H1 (cell line): ENCODE data around the gene NFKB1. TPM values are rescaled to one million over a fixed set of nuclear protein-coding genes. Genes with fewer than 3 reads are reported as not detected.

ENCODE experiments used
- CTCF ChIA-PET: fragments of 300-600 bp; sonication (Branson Sonifier 250); formaldehyde crosslinking; loops from one replicate; lab custom pipeline; 2021; ENCODE audit not compliant: partially characterized antibody; lab: Charles Lee
- POLR2A ChIA-PET: fragments of 300-600 bp; sonication (Branson Sonifier 250); formaldehyde crosslinking; loops from one replicate; lab custom pipeline; 2021; ENCODE audit warnings: inconsistent platforms; ENCODE audit not compliant: partially characterized antibody; lab: Charles Lee
- DNase-seq, 2 experiments: peaks; one replicate each; pipeline versions ENCODE4 v3.0.0 to v3.0.0-alpha.2; 2010 to 2022; ENCODE audit warnings: low spot score in 2 of 2, low read depth in 1 of 2, mixed read lengths in 1 of 2
- FAIRE-seq: peaks from 2 replicates; lab custom pipeline; 2011; peaks lifted over from hg19 to GRCh38; lab: Jason Lieb, UNC
- H2AFZ ChIP-seq: 2 replicates; pipeline ENCODE4 v1.8.1; 2012; ENCODE audit warnings: low read length, inconsistent platforms
- H2AK5ac ChIP-seq: 2 replicates; pipeline ENCODE4 v1.6.1; 2013; ENCODE audit warnings: low read depth, low read length
- H2BK120ac ChIP-seq: replicated peaks from 2 replicates; pipeline ENCODE3; 2013; ENCODE audit warnings: low read depth, low read length, inconsistent platforms
- H2BK12ac ChIP-seq: 2 replicates; pipeline ENCODE4 v1.6.1; 2013; ENCODE audit warnings: low read depth, low read length
- H2BK15ac ChIP-seq: 2 replicates; pipeline ENCODE4 v1.6.1; 2013; ENCODE audit warnings: low read length
- H2BK20ac ChIP-seq: 2 replicates; pipeline ENCODE4 v1.6.1; 2013; ENCODE audit warnings: low read length
- H2BK5ac ChIP-seq: 2 replicates; pipeline ENCODE4 v1.6.1; 2013; ENCODE audit warnings: low read depth, low read length
- H3K14ac ChIP-seq: 2 replicates; pipeline ENCODE4 v1.6.1; 2013; ENCODE audit warnings: inconsistent platforms; ENCODE audit not compliant: insufficient read length
- H3K18ac ChIP-seq: 2 replicates; pipeline ENCODE4 v1.6.1; 2013; ENCODE audit warnings: low read length; ENCODE audit errors: extremely low read depth
- H3K23ac ChIP-seq: 2 replicates; pipeline ENCODE4 v1.6.1; 2013; ENCODE audit warnings: inconsistent platforms; ENCODE audit not compliant: insufficient read length
- H3K23me2 ChIP-seq: 2 replicates; pipeline ENCODE4 v1.6.1; 2013; ENCODE audit warnings: low read depth, low read length
- H3K27ac ChIP-seq: 2 replicates; pipeline ENCODE4 v1.6.1; 2011; ENCODE audit warnings: low read depth, low read length, inconsistent platforms
- H3K27me3 ChIP-seq, 4 experiments: replicated peaks in 1 of 4; 1 replicate in 1 of 4; 2 replicates in 3 of 4; pipeline versions ENCODE4 v1.6.1 to v1.8.1; 2011 to 2013; ENCODE audit warnings: low read length in 3 of 4, mild to moderate bottlenecking in 3 of 4, inconsistent platforms in 2 of 4, mixed read lengths in 2 of 4, moderate library complexity in 1 of 4; ENCODE audit not compliant: control insufficient read depth in 3 of 4, insufficient read depth in 3 of 4; ENCODE audit errors: extremely low read depth in 1 of 4
- H3K36me3 ChIP-seq, 4 experiments: 2 replicates each; pipeline versions ENCODE4 v1.6.1 to v1.8.1; 2011 to 2013; ENCODE audit warnings: mild to moderate bottlenecking in 4 of 4, low read length in 3 of 4, moderate library complexity in 2 of 4, control low read depth in 1 of 4, inconsistent platforms in 1 of 4; ENCODE audit not compliant: insufficient read depth in 4 of 4, control insufficient read depth in 2 of 4
- H3K4ac ChIP-seq: replicated peaks from 2 replicates; pipeline ENCODE3; 2013; ENCODE audit warnings: low read length, low read depth, mixed read lengths, inconsistent platforms; ENCODE audit not compliant: insufficient read length
- H3K4me1 ChIP-seq, 4 experiments: replicated peaks in 1 of 4; 1 replicate in 1 of 4; 2 replicates in 3 of 4; pipeline versions ENCODE4 v1.6.1 to v1.8.1; 2011 to 2013; ENCODE audit warnings: low read length in 3 of 4, inconsistent platforms in 2 of 4, mixed read lengths in 1 of 4; ENCODE audit not compliant: insufficient read depth in 4 of 4, control insufficient read depth in 3 of 4
- H3K4me2 ChIP-seq, 2 experiments: 2 replicates each; pipeline versions ENCODE4 v1.6.1 to v1.8.1; 2011 to 2013; ENCODE audit warnings: low read depth in 2 of 2, low read length in 2 of 2, control low read depth in 1 of 2, inconsistent platforms in 1 of 2, mild to moderate bottlenecking in 1 of 2; ENCODE audit not compliant: insufficient read depth in 1 of 2
- H3K4me3 ChIP-seq, 4 experiments: fragments of 200-600, 300-600 bp in 1 of 4; sonication (generic), shearing (Covaris generic), sonication (Bioruptor Twin) in 1 of 4; 2 replicates each; pipeline versions ENCODE4 v1.5.1 to v1.8.1; 2011 to 2016; ENCODE audit warnings: low read length in 4 of 4, low read depth in 3 of 4, control low read depth in 2 of 4, inconsistent platforms in 2 of 4, mild to moderate bottlenecking in 2 of 4, mixed read lengths in 1 of 4, moderate library complexity in 1 of 4; ENCODE audit not compliant: insufficient read depth in 2 of 4; ENCODE audit errors: extremely low read depth in 1 of 4
- H3K56ac ChIP-seq: replicated peaks from 2 replicates; pipeline ENCODE3; 2013; ENCODE audit warnings: low read depth, mild to moderate bottlenecking, mixed read lengths, low read length, inconsistent platforms; ENCODE audit not compliant: insufficient read length
- H3K79me1 ChIP-seq: 2 replicates; pipeline ENCODE4 v1.6.1; 2013; ENCODE audit warnings: low read depth, low read length, control low read depth
- H3K79me2 ChIP-seq, 2 experiments: 2 replicates each; pipeline versions ENCODE4 v1.6.1 to v1.8.1; 2012 to 2013; ENCODE audit warnings: low read length in 2 of 2, mild to moderate bottlenecking in 2 of 2, inconsistent platforms in 1 of 2; ENCODE audit not compliant: insufficient read depth in 2 of 2, control insufficient read depth in 1 of 2
- H3K9ac ChIP-seq, 4 experiments: replicated peaks in 1 of 4; 1 replicate in 1 of 4; 2 replicates in 3 of 4; pipeline versions ENCODE4 v1.6.1 to v1.8.1; 2011 to 2013; ENCODE audit warnings: low read depth in 3 of 4, low read length in 3 of 4, control low read depth in 2 of 4, mild to moderate bottlenecking in 2 of 4, moderate library complexity in 2 of 4, inconsistent platforms in 1 of 4; ENCODE audit errors: extremely low read depth in 1 of 4
- H3K9me3 ChIP-seq, 2 experiments: 2 replicates each; pipeline versions ENCODE4 v1.6.1 to v1.8.1; 2012 to 2013; ENCODE audit warnings: mild to moderate bottlenecking in 2 of 2, moderate library complexity in 2 of 2, control low read depth in 1 of 2, inconsistent platforms in 1 of 2, low read depth in 1 of 2, low read length in 1 of 2, mixed read lengths in 1 of 2; ENCODE audit not compliant: insufficient read depth in 2 of 2
- H4K20me1 ChIP-seq, 2 experiments: replicated peaks in 1 of 2; 2 replicates each; pipeline versions ENCODE3 to v1.8.1; 2011 to 2013; ENCODE audit warnings: inconsistent platforms in 2 of 2, low read length in 2 of 2, mild to moderate bottlenecking in 1 of 2; ENCODE audit not compliant: insufficient read depth in 2 of 2, control insufficient read depth in 1 of 2
- H4K5ac ChIP-seq: 2 replicates; pipeline ENCODE4 v1.6.1; 2013; ENCODE audit warnings: low read length, low read depth, mixed read lengths, inconsistent platforms; ENCODE audit not compliant: insufficient read length
- H4K8ac ChIP-seq: 2 replicates; pipeline ENCODE4 v1.8.0; 2013; ENCODE audit warnings: mild to moderate bottlenecking, moderate library complexity, low read length, inconsistent platforms; ENCODE audit not compliant: insufficient read depth; ENCODE audit errors: extremely low read depth
- H4K91ac ChIP-seq: replicated peaks from 2 replicates; pipeline ENCODE3; 2013; ENCODE audit warnings: low read length, mixed read lengths, inconsistent platforms; ENCODE audit not compliant: insufficient read length
- BRCA1 ChIP-seq: IDR thresholded peaks from 2 replicates; pipeline ENCODE4 v1.6.1; 2012; ENCODE audit warnings: low read depth, low read length, improper control_type of control experiment
- CBX5 ChIP-seq: fragments of 300-800, 300-1000 bp; sonication (generic); IDR thresholded peaks from 2 replicates; pipeline ENCODE4 v1.7.1; 2016; ENCODE audit warnings: antibody characterized with exemption, low read length, low read depth
- CHD1 ChIP-seq: IDR thresholded peaks from 2 replicates; pipeline ENCODE4 v1.6.1; 2012; ENCODE audit warnings: low read depth, low read length, improper control_type of control experiment
- CREB1 ChIP-seq: IDR thresholded peaks from 2 replicates; pipeline ENCODE4 v1.6.1; 2012; ENCODE audit warnings: inconsistent platforms
- KDM1A ChIP-seq: fragments of 200-600, 300-600 bp; sonication (generic); IDR thresholded peaks from 2 replicates; pipeline ENCODE4 v1.7.1; 2016; ENCODE audit warnings: mild to moderate bottlenecking, low read length, borderline replicate concordance
- NANOG ChIP-seq: IDR thresholded peaks from 2 replicates; pipeline ENCODE4 v1.6.1; 2011; ENCODE audit warnings: low read length, low read depth, mild to moderate bottlenecking, inconsistent platforms; ENCODE audit not compliant: insufficient read depth, poor library complexity, severe bottlenecking
- SAP30 ChIP-seq: fragments of 300-600 bp; sonication (generic); IDR thresholded peaks from 2 replicates; pipeline ENCODE4 v1.7.1; 2012; ENCODE audit warnings: low read length, moderate library complexity, mild to moderate bottlenecking, inconsistent platforms; ENCODE audit not compliant: insufficient read depth, insufficient replicate concordance
- SIN3A ChIP-seq, 2 experiments: IDR thresholded peaks in 1 of 2; conservative IDR thresholded peaks in 1 of 2; 2 replicates each; pipeline ENCODE4 v1.6.1; 2011 to 2012; ENCODE audit warnings: low read length in 2 of 2, improper control_type of control experiment in 1 of 2, low read depth in 1 of 2, mild to moderate bottlenecking in 1 of 2
- SIRT6 ChIP-seq: IDR thresholded peaks from one replicate; pipeline ENCODE4 v1.7.1; 2012; ENCODE audit warnings: low read length, inconsistent platforms
- SP1 ChIP-seq: IDR thresholded peaks from 2 replicates; pipeline ENCODE4 v1.6.1; 2011; ENCODE audit warnings: low read depth, low read length
- TAF7 ChIP-seq: optimal IDR thresholded peaks from 2 replicates; pipeline ENCODE3; 2011; ENCODE audit warnings: low read depth, mild to moderate bottlenecking, inconsistent platforms, low read length, moderate library complexity, borderline replicate concordance
- TBP ChIP-seq: IDR thresholded peaks from 2 replicates; pipeline ENCODE4 v1.6.1; 2011; ENCODE audit warnings: low read depth, low read length, improper control_type of control experiment
- USF2 ChIP-seq: IDR thresholded peaks from 2 replicates; pipeline ENCODE4 v1.6.1; 2011; ENCODE audit warnings: low read length, improper control_type of control experiment
- YY1 ChIP-seq: IDR thresholded peaks from 2 replicates; pipeline ENCODE4 v1.6.1; 2011; ENCODE audit warnings: low read depth, mild to moderate bottlenecking, low read length
- WGBS, 2 experiments: shearing (Covaris generic) in 1 of 2; methylation state at CpG; one replicate each; pipeline versions ENCODE4 v1.1.6 to v1.1.7; 2013 to 2015; ENCODE audit warnings: low lambda C conversion rate in 2 of 2, mixed read lengths in 2 of 2, inconsistent platforms in 1 of 2, low coverage in 1 of 2, missing lambda C conversion rate in 1 of 2; ENCODE audit not compliant: insufficient replicate concordance in 2 of 2, insufficient coverage in 1 of 2, insufficient read length in 1 of 2; ENCODE audit errors: extremely low coverage in 1 of 2, missing lambda C conversion rate in 1 of 2; 5-methylcytosine and 5-hydroxymethylcytosine counted together
- polyA plus RNA-seq, 7 experiments: library from polyadenylated mRNA; depleted of rRNA in 3 of 7; stranded (reverse) in 5 of 7; unstranded in 2 of 7; fragments of >200 nt in 5 of 7; fragments of 200-250 nt in 2 of 7; gene quantifications; 1 replicate in 5 of 7; 2 replicates in 1 of 7; 4 replicates in 1 of 7; pipeline versions ENCODE4 v1.2.1 to v1.2.3, GENCODE V29; 2011 to 2013; ENCODE audit warnings: missing spikeins in 2 of 7, mixed read lengths in 2 of 7
- total RNA-seq: library from RNA; stranded (reverse); fragmentation: NEBNext Ultra II Directional; extraction: Animal tissue kit (Norgen Biotek cat#: 25700); gene quantifications from 2 replicates; pipeline ENCODE4 v1.2.1, GENCODE V29; 2021

Gene NFKB1
- total and polyA plus RNA-seq, 2 of the 8 experiments (the other 6 are each of a cell fraction or from before 2014, with no cell fraction given) = 2.9 to 6.8 TPM

GRCh38 chr4:102497986-102498385 lies 3.2 kb upstream of the NFKB1 start:
- no peaks in the 10 kb centered on the region for H3K79me1 ChIP-seq
- no peaks in the 10 kb centered on the region for H3K4me1 ChIP-seq
- H3K4me3 ChIP-seq = no peak overlapping the region
- no peaks in the 10 kb centered on the region for H3K79me2 ChIP-seq
- peaks cover 0 to 6% (median 4%) of the 10 kb centered on the region in 4 experiments; a peak in 2 of 7 replicates for H3K27me3 ChIP-seq
- H3K14ac ChIP-seq = no peak overlapping the region
- no peak overlapping the region for H3K23ac ChIP-seq
- H3K9ac ChIP-seq = no peak overlapping the region
- no peak overlapping the region for H3K56ac ChIP-seq
- H2BK20ac ChIP-seq = no peak overlapping the region
- no peak overlapping the region for H3K4ac ChIP-seq
- H2AFZ ChIP-seq = no peak overlapping the region
- H3K4me2 ChIP-seq = no peak overlapping the region
- H4K20me1 ChIP-seq = no peaks in the 10 kb centered on the region
- H4K91ac ChIP-seq = no peak overlapping the region
- H2BK120ac ChIP-seq = no peak overlapping the region
- no peak overlapping the region for H4K8ac ChIP-seq
- 93% methylated on average over 2 of the region's 2 CpGs; no CpG with 5 or more reads in 1 of the 2 experiments for WGBS, 2 experiments
- H3K9me3 ChIP-seq = no peaks in the 10 kb centered on the region
- no peak overlapping the region for H2BK5ac ChIP-seq
- H2AK5ac ChIP-seq = no peak overlapping the region
- CTCF ChIA-PET = interaction anchor here (1.0 kb wide), 1 partner anchor 14 kb away, joined by 4 read pairs; no protein-coding TSS in a partner anchor
- no peak overlapping the region for H3K18ac ChIP-seq
- no peak overlapping the region for H3K27ac ChIP-seq
- POLR2A ChIA-PET = no interaction called here
- H4K5ac ChIP-seq = no peak overlapping the region
- DNase-seq (no peak), FAIRE-seq (no peak)
- H3K36me3 ChIP-seq = no peaks in the 10 kb centered on the region
- no peak overlapping the region for H2BK15ac ChIP-seq
- no peak overlapping the region for H2BK12ac ChIP-seq
- H3K23me2 ChIP-seq = peaks cover 5% of the 10 kb centered on the region; the same call in 1 of the 2 replicates
- TF ChIP-seq TAF7 (no peak), SIRT6 (no peak), YY1 (no peak), CBX5 (no peak), CREB1 (no peak), KDM1A (no peak), SIN3A (conservative IDR thresholded peaks at IDR 0.05 in 1 of 2, IDR thresholded peaks at IDR 0.05 in 1 of 2; ENCODE audit: low read depth in 1 of 2, low read length in 2 of 2) (no peak), SAP30 (no peak), SP1 (no peak), USF2 (no peak), BRCA1 (no peak), NANOG (no peak), CHD1 (no peak), TBP (no peak)
